IMR-90 (cell line): Measurements from ENCODE around the gene RYR2. TPM values are rescaled to one million over a fixed set of nuclear protein-coding genes. Genes with fewer than 3 reads are reported as not detected.

ENCODE experiments used
- ATAC-seq: fragments of 200-7000 bp; cut with Tn5 transposase; 2 replicates; pipeline ENCODE4 v1.9.1; 2020; ENCODE audit warnings: low read depth, mild to moderate bottlenecking, moderate library complexity
- BruUV-seq: library from RNA; stranded (reverse); fragments of 400-500 nt; replicated peaks from 2 replicates; lab custom pipeline; 2021; lab: Mats Ljungman, UMichigan
- CTCF ChIA-PET: fragments of 300-600 bp; formaldehyde crosslinking; extraction: SDS; loops from one replicate; lab custom pipeline; 2021; ENCODE audit warnings: antibody characterized with exemption; lab: Yijun Ruan, JAX
- POLR2A ChIA-PET: fragments of 300-600 bp; sonication (Branson Sonifier 250); formaldehyde crosslinking; loops from one replicate; lab custom pipeline; 2022; ENCODE audit warnings: antibody characterized with exemption; ENCODE audit not compliant: unreplicated experiment; lab: Charles Lee
- DNase-seq: peaks from one replicate; pipeline ENCODE4 v3.0.0; 2013
- H2AFZ ChIP-seq: replicated peaks from 2 replicates; pipeline ENCODE3; 2013; ENCODE audit warnings: low read length, mild to moderate bottlenecking; ENCODE audit not compliant: poor library complexity
- H2AK5ac ChIP-seq: 2 replicates; pipeline ENCODE4 v1.6.1; 2013; ENCODE audit warnings: low read depth, low read length, inconsistent platforms
- H2AK9ac ChIP-seq: replicated peaks from 2 replicates; pipeline ENCODE3; 2013; ENCODE audit warnings: mild to moderate bottlenecking, low read depth, low read length, moderate library complexity; ENCODE audit not compliant: poor library complexity
- H2BK120ac ChIP-seq: 2 replicates; pipeline ENCODE4 v1.6.1; 2013; ENCODE audit warnings: low read depth, low read length, inconsistent platforms
- H2BK15ac ChIP-seq: 3 replicates; pipeline ENCODE4 v1.6.1; 2013; ENCODE audit warnings: low read depth, low read length, inconsistent platforms
- H2BK20ac ChIP-seq: 2 replicates; pipeline ENCODE4 v1.6.1; 2013; ENCODE audit warnings: low read depth, mild to moderate bottlenecking, inconsistent platforms, low read length, moderate library complexity
- H2BK5ac ChIP-seq: 2 replicates; pipeline ENCODE4 v1.6.1; 2013; ENCODE audit warnings: mild to moderate bottlenecking, low read depth, low read length, inconsistent platforms; ENCODE audit not compliant: poor library complexity, severe bottlenecking
- H3K14ac ChIP-seq: replicated peaks from 2 replicates; pipeline ENCODE4 v1.6.1; 2013; ENCODE audit warnings: low read depth, low read length, inconsistent platforms
- H3K18ac ChIP-seq: 2 replicates; pipeline ENCODE4 v1.6.1; 2013; ENCODE audit warnings: low read depth, low read length, control low read depth
- H3K23ac ChIP-seq: 2 replicates; pipeline ENCODE4 v1.6.1; 2013; ENCODE audit warnings: low read depth, low read length, inconsistent platforms
- H3K27ac ChIP-seq: 2 replicates; pipeline ENCODE4 v1.5.1; 2013; ENCODE audit warnings: mild to moderate bottlenecking, control low read depth, low read length; ENCODE audit not compliant: insufficient read depth
- H3K27me3 ChIP-seq: 2 replicates; pipeline ENCODE4 v1.6.1; 2013; ENCODE audit warnings: low read length; ENCODE audit not compliant: control insufficient read depth, insufficient read depth
- H3K36me3 ChIP-seq: 2 replicates; pipeline ENCODE4 v1.6.1; 2013; ENCODE audit warnings: low read length, mixed read lengths; ENCODE audit not compliant: control insufficient read depth, insufficient read depth
- H3K4ac ChIP-seq: 2 replicates; pipeline ENCODE4 v1.6.1; 2013; ENCODE audit warnings: low read depth, low read length, inconsistent platforms
- H3K4me1 ChIP-seq: 2 replicates; pipeline ENCODE4 v1.6.1; 2013; ENCODE audit warnings: low read length, mixed read lengths; ENCODE audit not compliant: control insufficient read depth, insufficient read depth
- H3K4me2 ChIP-seq: 2 replicates; pipeline ENCODE4 v1.6.1; 2013; ENCODE audit warnings: low read depth, mild to moderate bottlenecking, control low read depth, low read length, moderate library complexity
- H3K4me3 ChIP-seq: 2 replicates; pipeline ENCODE4 v1.5.1; 2013; ENCODE audit warnings: low read depth, mild to moderate bottlenecking, control low read depth, low read length, moderate library complexity; ENCODE audit not compliant: insufficient read depth
- H3K56ac ChIP-seq: 2 replicates; pipeline ENCODE4 v1.6.1; 2013; ENCODE audit warnings: low read length, inconsistent platforms; ENCODE audit not compliant: insufficient read depth; ENCODE audit errors: extremely low read depth
- H3K79me1 ChIP-seq, 2 experiments: 2 replicates each; pipeline ENCODE4 v1.6.1; 2013; ENCODE audit warnings: low read length in 2 of 2, inconsistent platforms in 1 of 2, low read depth in 1 of 2
- H3K9ac ChIP-seq: 2 replicates; pipeline ENCODE4 v1.6.1; 2013; ENCODE audit warnings: low read depth, low read length, control low read depth
- H3K9me1 ChIP-seq: 2 replicates; pipeline ENCODE4 v1.6.1; 2013; ENCODE audit warnings: low read length, inconsistent platforms; ENCODE audit not compliant: insufficient read depth
- H3K9me3 ChIP-seq: 2 replicates; pipeline ENCODE4 v1.6.1; 2013; ENCODE audit warnings: low read length; ENCODE audit not compliant: control insufficient read depth, insufficient read depth
- H4K20me1 ChIP-seq: 2 replicates; pipeline ENCODE4 v1.6.1; 2013; ENCODE audit warnings: low read length, inconsistent platforms; ENCODE audit not compliant: insufficient read depth
- H4K5ac ChIP-seq: 2 replicates; pipeline ENCODE4 v1.6.1; 2013; ENCODE audit warnings: mild to moderate bottlenecking, low read depth, low read length, control low read depth
- H4K8ac ChIP-seq, 2 experiments: 2 replicates each; pipeline ENCODE4 v1.6.1; 2013; ENCODE audit warnings: low read depth in 2 of 2, low read length in 2 of 2, control low read depth in 1 of 2, inconsistent platforms in 1 of 2
- H4K91ac ChIP-seq: 2 replicates; pipeline ENCODE4 v1.6.1; 2013; ENCODE audit warnings: low read depth, low read length, inconsistent platforms; ENCODE audit not compliant: insufficient read depth
- BHLHE40 ChIP-seq: fragments of 150-350 bp; IDR thresholded peaks from 2 replicates; pipeline ENCODE4 v1.6.1; 2016; ENCODE audit warnings: mild to moderate bottlenecking, low read depth, low read length
- CEBPB ChIP-seq: IDR thresholded peaks from 2 replicates; pipeline ENCODE4 v1.6.1; 2012; ENCODE audit warnings: low read depth, low read length, improper control_type of control experiment
- CHD1 ChIP-seq: IDR thresholded peaks from 2 replicates; pipeline ENCODE4 v1.6.1; 2012; ENCODE audit warnings: low read depth, low read length, improper control_type of control experiment
- FOS ChIP-seq: fragments of 150-350 bp; IDR thresholded peaks from 2 replicates; pipeline ENCODE4 v1.6.1; 2016; ENCODE audit warnings: low read depth, low read length
- MAFK ChIP-seq: IDR thresholded peaks from 2 replicates; pipeline ENCODE4 v1.6.1; 2012; ENCODE audit warnings: low read depth, low read length, improper control_type of control experiment
- MAZ ChIP-seq: IDR thresholded peaks from 2 replicates; pipeline ENCODE4 v1.6.1; 2012; ENCODE audit warnings: low read depth, mild to moderate bottlenecking, low read length, improper control_type of control experiment, moderate library complexity, borderline replicate concordance
- MXI1 ChIP-seq: IDR thresholded peaks from 2 replicates; pipeline ENCODE4 v1.6.1; 2012; ENCODE audit warnings: low read depth, mild to moderate bottlenecking, low read length, moderate library complexity, borderline replicate concordance
- NFE2L2 ChIP-seq: fragments of 150-350 bp; IDR thresholded peaks from 2 replicates; pipeline ENCODE4 v1.6.1; 2016; ENCODE audit warnings: low read depth, mild to moderate bottlenecking, low read length
- POLR2A ChIP-seq: IDR thresholded peaks from 2 replicates; pipeline ENCODE4 v1.6.1; 2012; ENCODE audit warnings: mild to moderate bottlenecking, low read depth, low read length
- RCOR1 ChIP-seq: IDR thresholded peaks from 2 replicates; pipeline ENCODE4 v1.6.1; 2012; ENCODE audit warnings: mild to moderate bottlenecking, low read length, improper control_type of control experiment; ENCODE audit not compliant: insufficient replicate concordance
- RFX5 ChIP-seq: IDR thresholded peaks from 2 replicates; pipeline ENCODE4 v1.8.0; 2012; ENCODE audit warnings: low read depth, mild to moderate bottlenecking, low read length, moderate library complexity
- SMC3 ChIP-seq: fragments of 150-350 bp; IDR thresholded peaks from 2 replicates; pipeline ENCODE4 v1.6.1; 2016; ENCODE audit warnings: low read depth, mild to moderate bottlenecking, antibody characterized with exemption, low read length, moderate library complexity
- WGBS, 2 experiments: methylation state at CpG; one replicate each; pipeline versions ENCODE4 v1.1.5 to v1.1.7; 2013; ENCODE audit warnings: missing lambda C conversion rate in 2 of 2; ENCODE audit not compliant: insufficient read length in 1 of 2; ENCODE audit errors: extremely low coverage in 2 of 2; 5-methylcytosine and 5-hydroxymethylcytosine counted together
- dilution Hi-C: fragments of 300-500 bp; cut with HindIII; formaldehyde crosslinking; loops from one replicate; pipeline ENCODE4 v1.14.3; 2018; ENCODE audit warnings: low sequenced_read_pairs; ENCODE audit not compliant: unreplicated experiment
- in situ Hi-C: fragments of 300-500 bp; cut with MboI; formaldehyde crosslinking; loops from 3 replicates; pipeline ENCODE4 v1.14.3; 2019; ENCODE audit warnings: low sequenced_read_pairs, inconsistent platforms, mixed read lengths
- intact Hi-C: fragments of 100-400 bp; cut with micrococcal nuclease; formaldehyde crosslinking; loops from 2 replicates; pipeline ENCODE4 v1.10.0; 2022
- polyA plus RNA-seq, 3 experiments: library from polyadenylated mRNA; depleted of rRNA; stranded (reverse); fragments of >200 nt; gene quantifications; 2 replicates each; pipeline ENCODE4 v1.2.3, GENCODE V29; 2012; ENCODE audit warnings: low replicate concordance in 1 of 3
- total RNA-seq: library from RNA; depleted of rRNA; stranded (reverse); fragments of >200 nt; gene quantifications from 2 replicates; pipeline ENCODE4 v1.2.3, GENCODE V29; 2012
- TF ChIP-seq, protein P1 (sequence below): conservative IDR thresholded peaks from 2 replicates; pipeline ENCODE4 v1.5.1; 2012; ENCODE audit warnings: mild to moderate bottlenecking, low read depth, low read length, improper control_type of control experiment
- TF ChIP-seq, protein P2 (sequence below): fragments of 150-350 bp; IDR thresholded peaks from 2 replicates; pipeline ENCODE4 v1.6.1; 2017; ENCODE audit warnings: mild to moderate bottlenecking, antibody characterized with exemption, low read length, low read depth
- TF ChIP-seq, protein P3 (sequence below): fragments of 150-350 bp; IDR thresholded peaks from 2 replicates; pipeline ENCODE4 v1.6.1; 2016; ENCODE audit warnings: low read depth, mild to moderate bottlenecking, low read length, moderate library complexity, borderline replicate concordance

RYR2 gene
- total and polyA plus RNA-seq, 2 of the 4 experiments (the other 2 are of a cell fraction), result not detected

DNA sequence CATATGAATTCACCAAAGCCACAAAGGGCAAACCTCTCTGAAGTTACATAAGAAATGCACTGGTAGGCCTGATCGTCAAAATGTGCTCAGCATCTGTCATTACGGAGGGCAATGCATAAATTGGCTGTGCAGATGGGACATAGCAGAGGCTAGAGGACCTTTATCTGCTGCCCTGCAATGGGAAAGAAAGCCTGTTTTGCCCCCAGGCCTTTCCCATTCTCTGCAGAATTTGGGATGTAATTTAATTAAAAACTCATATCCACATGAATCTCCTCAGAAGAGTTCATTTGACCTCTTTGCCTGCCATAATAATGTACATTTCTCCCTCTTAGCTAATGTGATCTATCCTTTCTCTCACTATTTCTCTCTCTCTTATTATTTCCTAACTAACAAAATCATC, 690.7 kb downstream of the RYR2 start:
- no peaks in the 10 kb centered on the region for H3K36me3 ChIP-seq
- no peaks in the 10 kb centered on the region for H3K9me3 ChIP-seq
- H2BK15ac ChIP-seq, result no peak overlapping the region
- no peaks in the 10 kb centered on the region for H3K4me1 ChIP-seq
- no peaks in the 10 kb centered on the region for H4K20me1 ChIP-seq
- H2BK5ac ChIP-seq, result no peak overlapping the region
- no peak overlapping the region for H2AK9ac ChIP-seq
- no CpG with 5 or more reads among the region's 2 CpGs for WGBS, 2 experiments
- TF ChIP-seq RFX5, result no peak
- TF ChIP-seq CEBPB, result no peak
- TF ChIP-seq CHD1, result no peak
- TF ChIP-seq MAFK, result no peak
- TF ChIP-seq FOS, result no peak
- TF ChIP-seq, protein P1, sequence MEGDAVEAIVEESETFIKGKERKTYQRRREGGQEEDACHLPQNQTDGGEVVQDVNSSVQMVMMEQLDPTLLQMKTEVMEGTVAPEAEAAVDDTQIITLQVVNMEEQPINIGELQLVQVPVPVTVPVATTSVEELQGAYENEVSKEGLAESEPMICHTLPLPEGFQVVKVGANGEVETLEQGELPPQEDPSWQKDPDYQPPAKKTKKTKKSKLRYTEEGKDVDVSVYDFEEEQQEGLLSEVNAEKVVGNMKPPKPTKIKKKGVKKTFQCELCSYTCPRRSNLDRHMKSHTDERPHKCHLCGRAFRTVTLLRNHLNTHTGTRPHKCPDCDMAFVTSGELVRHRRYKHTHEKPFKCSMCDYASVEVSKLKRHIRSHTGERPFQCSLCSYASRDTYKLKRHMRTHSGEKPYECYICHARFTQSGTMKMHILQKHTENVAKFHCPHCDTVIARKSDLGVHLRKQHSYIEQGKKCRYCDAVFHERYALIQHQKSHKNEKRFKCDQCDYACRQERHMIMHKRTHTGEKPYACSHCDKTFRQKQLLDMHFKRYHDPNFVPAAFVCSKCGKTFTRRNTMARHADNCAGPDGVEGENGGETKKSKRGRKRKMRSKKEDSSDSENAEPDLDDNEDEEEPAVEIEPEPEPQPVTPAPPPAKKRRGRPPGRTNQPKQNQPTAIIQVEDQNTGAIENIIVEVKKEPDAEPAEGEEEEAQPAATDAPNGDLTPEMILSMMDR, result no peak
- TF ChIP-seq MXI1, result no peak
- no peak for TF ChIP-seq RCOR1
- no peak for TF ChIP-seq POLR2A
- no peak for TF ChIP-seq NFE2L2
- no peak for TF ChIP-seq BHLHE40
- TF ChIP-seq, protein P2, sequence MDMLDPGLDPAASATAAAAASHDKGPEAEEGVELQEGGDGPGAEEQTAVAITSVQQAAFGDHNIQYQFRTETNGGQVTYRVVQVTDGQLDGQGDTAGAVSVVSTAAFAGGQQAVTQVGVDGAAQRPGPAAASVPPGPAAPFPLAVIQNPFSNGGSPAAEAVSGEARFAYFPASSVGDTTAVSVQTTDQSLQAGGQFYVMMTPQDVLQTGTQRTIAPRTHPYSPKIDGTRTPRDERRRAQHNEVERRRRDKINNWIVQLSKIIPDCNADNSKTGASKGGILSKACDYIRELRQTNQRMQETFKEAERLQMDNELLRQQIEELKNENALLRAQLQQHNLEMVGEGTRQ, result no peak
- TF ChIP-seq MAZ, result no peak
- TF ChIP-seq, protein P3, sequence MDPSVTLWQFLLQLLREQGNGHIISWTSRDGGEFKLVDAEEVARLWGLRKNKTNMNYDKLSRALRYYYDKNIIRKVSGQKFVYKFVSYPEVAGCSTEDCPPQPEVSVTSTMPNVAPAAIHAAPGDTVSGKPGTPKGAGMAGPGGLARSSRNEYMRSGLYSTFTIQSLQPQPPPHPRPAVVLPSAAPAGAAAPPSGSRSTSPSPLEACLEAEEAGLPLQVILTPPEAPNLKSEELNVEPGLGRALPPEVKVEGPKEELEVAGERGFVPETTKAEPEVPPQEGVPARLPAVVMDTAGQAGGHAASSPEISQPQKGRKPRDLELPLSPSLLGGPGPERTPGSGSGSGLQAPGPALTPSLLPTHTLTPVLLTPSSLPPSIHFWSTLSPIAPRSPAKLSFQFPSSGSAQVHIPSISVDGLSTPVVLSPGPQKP, result no peak
- no peak for TF ChIP-seq SMC3
- dilution Hi-C loops (no loop called here), in situ Hi-C loops (no loop called here), intact Hi-C loops (loop anchor here (10.0 kb wide), 1 partner anchor 168 kb away; no protein-coding TSS in a partner anchor)
- H4K91ac ChIP-seq, result no peak overlapping the region
- H2AK5ac ChIP-seq, result no peak overlapping the region
- no peaks in the 10 kb centered on the region for H3K27me3 ChIP-seq
- DNase-seq (no peak), ATAC-seq (no peak)
- H3K23ac ChIP-seq, result no peak overlapping the region
- no peak overlapping the region for H2BK20ac ChIP-seq
- no peak overlapping the region for H3K4me3 ChIP-seq
- no peak overlapping the region for H2AFZ ChIP-seq
- no peak overlapping the region for H4K8ac ChIP-seq
- CTCF ChIA-PET, result no interaction called here
- no peak overlapping the region for H3K9ac ChIP-seq
- no peak overlapping the region for H2BK120ac ChIP-seq
- no peak overlapping the region for H3K18ac ChIP-seq
- H3K4ac ChIP-seq, result no peak overlapping the region
- POLR2A ChIA-PET, result no interaction called here
- H3K9me1 ChIP-seq, result no peaks in the 10 kb centered on the region
- H3K4me2 ChIP-seq, result no peak overlapping the region
- no peak overlapping the region for H3K56ac ChIP-seq
- no peak overlapping the region for H4K5ac ChIP-seq
- no peaks in the 10 kb centered on the region for H3K79me1 ChIP-seq
- no TSS peak for BruUV-seq
- H3K14ac ChIP-seq, result no peak overlapping the region
- H3K27ac ChIP-seq, result no peak overlapping the region
